K562 (cell line): ENCODE measurements around the gene NUDCD3. TPM values are rescaled to one million over a fixed set of nuclear protein-coding genes. Genes with fewer than 3 reads are reported as not detected.
A peak's percentile ranks its signal among the peaks of the same experiment; 100 is the strongest.

ENCODE experiments used
- ATF7 ChIP-seq: fragments of 450-650 bp; IDR thresholded peaks from 2 replicates; pipeline ENCODE4 v1.7.1; 2014; ENCODE audit warnings: mild to moderate bottlenecking, moderate library complexity
- BRF1 ChIP-seq: IDR thresholded peaks from 3 replicates; pipeline ENCODE4 v1.6.1; 2011; ENCODE audit warnings: borderline replicate concordance, mild to moderate bottlenecking; ENCODE audit not compliant: insufficient read length; ENCODE audit errors: extremely low read depth
- CBFB ChIP-seq: sonication (generic); formaldehyde crosslinking; IDR thresholded peaks from 2 replicates; pipeline ENCODE4 v1.4.0; 2020; ENCODE audit warnings: mild to moderate bottlenecking, missing genetic modification reagents
- DMBX1 ChIP-seq: fragments of 250-450 bp; sonication (Bioruptor Pico); IDR thresholded peaks from 2 replicates; pipeline ENCODE4 v1.8.0; 2022; ENCODE audit warnings: inconsistent platforms, mild to moderate bottlenecking, moderate library complexity, borderline replicate concordance
- HDAC8 ChIP-seq: fragments of 450-650 bp; IDR thresholded peaks from 2 replicates; pipeline ENCODE4 v1.6.1; 2016; ENCODE audit warnings: mild to moderate bottlenecking, missing genetic modification characterization, moderate library complexity, missing compliant biosample characterization
- HMG20B ChIP-seq: fragments of 250-450 bp; sonication (Bioruptor Pico); IDR thresholded peaks from 2 replicates; pipeline ENCODE4 v1.5.0; 2021; ENCODE audit warnings: mild to moderate bottlenecking
- MYNN ChIP-seq, 2 experiments: sonication (generic); formaldehyde crosslinking in 1 of 2; IDR thresholded peaks; 2 replicates each; pipeline versions ENCODE4 v1.5.0 to v1.6.1; 2016 to 2020; ENCODE audit warnings: antibody characterized with exemption in 1 of 2, missing genetic modification reagents in 1 of 2
- NFRKB ChIP-seq: fragments of 450-650 bp; IDR thresholded peaks from 2 replicates; pipeline ENCODE4 v1.6.1; 2016; ENCODE audit warnings: low read depth
- NFXL1 ChIP-seq: fragments of 450-650 bp; formaldehyde crosslinking; IDR thresholded peaks from 2 replicates; pipeline ENCODE4 v1.4.0; 2021; ENCODE audit warnings: mild to moderate bottlenecking
- NR2C2 ChIP-seq, 2 experiments: fragments of 200-800 bp in 1 of 2; sonication (Bioruptor generic) in 1 of 2; sonication (generic) in 1 of 2; formaldehyde crosslinking in 1 of 2; IDR thresholded peaks; 2 replicates each; pipeline versions ENCODE4 v1.6.1 to v1.8.0; 2016 to 2022; ENCODE audit warnings: mild to moderate bottlenecking in 1 of 2, missing compliant biosample characterization in 1 of 2, missing genetic modification characterization in 1 of 2, missing genetic modification reagents in 1 of 2
- NR3C1 ChIP-seq: sonication (generic); formaldehyde crosslinking; IDR thresholded peaks from 2 replicates; pipeline ENCODE4 v1.8.1; 2022; ENCODE audit warnings: missing genetic modification reagents
- PCBP2 ChIP-seq: fragments of 200-400 bp; formaldehyde crosslinking; IDR thresholded peaks from 2 replicates; pipeline ENCODE4 v1.6.1; 2018; ENCODE audit warnings: low read length, low read depth, mild to moderate bottlenecking, moderate library complexity; ENCODE audit not compliant: poor library complexity, severe bottlenecking
- PPARD ChIP-seq: fragments of 250-450 bp; sonication (Bioruptor Pico); IDR thresholded peaks from 2 replicates; pipeline ENCODE4 v1.8.0; 2022; ENCODE audit warnings: inconsistent platforms, mild to moderate bottlenecking, moderate library complexity
- RBM22 ChIP-seq: fragments of 200-400 bp; formaldehyde crosslinking; IDR thresholded peaks from 2 replicates; pipeline ENCODE4 v1.6.1; 2018; ENCODE audit warnings: low read length, low read depth; ENCODE audit not compliant: poor library complexity, severe bottlenecking
- U2AF2 ChIP-seq: fragments of 200-400 bp; formaldehyde crosslinking; optimal IDR thresholded peaks from 2 replicates; pipeline ENCODE3; 2017; ENCODE audit warnings: low read depth, mild to moderate bottlenecking, low read length
- ZFX ChIP-seq: sonication (generic); formaldehyde crosslinking; IDR thresholded peaks from 2 replicates; pipeline ENCODE4 v1.8.0; 2022; ENCODE audit warnings: mild to moderate bottlenecking, missing genetic modification reagents, moderate library complexity
- ZNF146 ChIP-seq: IDR thresholded peaks from one replicate; pipeline ENCODE4 v1.6.1; 2018; ENCODE audit warnings: missing compliant biosample characterization; ENCODE audit not compliant: unreplicated experiment
- ZNF224 ChIP-seq: sonication (generic); formaldehyde crosslinking; IDR thresholded peaks from 2 replicates; pipeline ENCODE4 v1.8.0; 2022; ENCODE audit warnings: mild to moderate bottlenecking, missing genetic modification reagents
- ZNF239 ChIP-seq: fragments of 250-450 bp; sonication (Bioruptor Pico); IDR thresholded peaks from 2 replicates; pipeline ENCODE4 v1.4.0; 2020; ENCODE audit warnings: mild to moderate bottlenecking
- ZNF507 ChIP-seq: conservative IDR thresholded peaks from 2 replicates; pipeline ENCODE4 v1.6.1; 2017; ENCODE audit warnings: missing genetic modification characterization, missing compliant biosample characterization
- ZNF57 ChIP-seq: fragments of 450-650 bp; formaldehyde crosslinking; IDR thresholded peaks from 2 replicates; pipeline ENCODE4 v1.4.0; 2020; ENCODE audit warnings: mild to moderate bottlenecking, moderate library complexity
- polyA plus RNA-seq, 8 experiments: library from polyadenylated mRNA; depleted of rRNA in 4 of 8; stranded (reverse) in 5 of 8; unstranded in 3 of 8; fragments of >200 nt; fragmentation: Nextera tagmentation in 2 of 8; fragmentation: Illumina TruSeq in 1 of 8; extraction: Ambion mirVana in 2 of 8; extraction: Trizol in 1 of 8; gene quantifications; 2 replicates each; pipeline versions ENCODE4 v1.2.1 to v1.2.3, GENCODE V29; 2011 to 2014; ENCODE audit warnings: inconsistent platforms in 1 of 8, missing spikeins in 1 of 8
- total RNA-seq, 7 experiments: library from RNA; depleted of rRNA in 6 of 7; stranded (reverse); fragments of >200 nt in 6 of 7; fragmentation: Illumina TruSeq in 2 of 7; extraction: Trizol in 2 of 7; gene quantifications; 2 replicates each; pipeline versions ENCODE4 v1.2.1 to v1.2.3, GENCODE V29; 2011 to 2021; ENCODE audit warnings: low replicate concordance in 1 of 7
- TF ChIP-seq, protein P1 (sequence below): sonication (generic); formaldehyde crosslinking; IDR thresholded peaks from 2 replicates; pipeline ENCODE4 v1.8.0; 2022; ENCODE audit warnings: mild to moderate bottlenecking, missing genetic modification reagents
- TF ChIP-seq, protein P2 (sequence below): IDR thresholded peaks from 2 replicates; pipeline ENCODE4 v1.6.1; 2012; ENCODE audit warnings: low read depth, low read length, improper control_type of control experiment, borderline replicate concordance
- TF ChIP-seq, protein P3 (sequence below): fragments of 250-450 bp; sonication (Bioruptor Pico); IDR thresholded peaks from 2 replicates; pipeline ENCODE4 v1.8.0; 2021; ENCODE audit warnings: moderate library complexity, mild to moderate bottlenecking, inconsistent platforms
- TF ChIP-seq, protein P4 (sequence below): fragments of 250-450 bp; sonication (Bioruptor Pico); IDR thresholded peaks from 2 replicates; pipeline ENCODE4 v1.8.0; 2022; ENCODE audit warnings: inconsistent platforms, mild to moderate bottlenecking, moderate library complexity, borderline replicate concordance

The NUDCD3 gene
- total and polyA plus RNA-seq, 9 of the 15 experiments (the other 6 are each of a cell fraction or from before 2014, with no cell fraction given) = 24.8 to 64.2 (median 42.6) TPM

DNA sequence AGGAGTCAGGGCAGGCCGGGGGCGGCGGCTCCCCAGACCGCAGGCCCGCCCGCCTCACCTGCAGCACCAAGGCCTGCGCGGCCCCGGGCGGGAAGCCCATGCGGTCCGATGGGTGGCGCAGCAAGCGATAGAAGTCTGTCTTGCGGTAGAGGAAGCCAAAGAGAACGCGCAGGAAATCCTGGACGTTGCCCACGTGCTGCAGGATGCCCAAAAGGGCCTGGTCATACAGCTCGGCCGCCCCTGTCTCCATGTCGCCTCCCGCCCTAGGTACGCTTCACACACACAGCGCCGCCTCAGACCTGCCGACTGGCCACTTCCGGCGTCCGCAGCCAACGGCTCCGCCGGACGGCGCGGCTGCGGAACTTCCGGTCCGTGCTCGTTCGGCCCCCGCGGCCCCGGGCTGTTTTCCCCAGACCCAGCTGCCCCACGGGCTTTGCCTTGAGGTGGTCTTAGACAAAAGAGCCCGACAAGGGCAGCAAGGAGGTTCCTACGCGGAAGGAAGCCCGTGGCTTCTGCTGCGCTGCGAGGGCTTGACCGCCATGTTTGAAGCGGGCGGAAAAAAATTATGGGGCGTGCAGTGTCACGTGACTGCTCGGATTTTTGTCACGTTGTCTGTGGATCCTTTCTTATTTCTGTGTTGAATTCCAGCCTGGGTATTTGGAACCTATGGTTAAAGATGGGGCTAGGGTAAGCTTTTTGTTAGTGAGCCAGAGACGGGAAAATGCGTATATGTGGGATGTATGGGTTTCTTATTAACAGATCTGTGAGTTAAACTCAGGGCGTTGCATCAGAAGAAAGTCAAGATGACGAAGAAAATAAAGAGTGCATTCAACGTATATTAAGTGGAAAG is at the start of gene NUDCD3 (continued):
- TF ChIP-seq ZFX (peak; percentile 98), NR2C2 (CRISPR knock-in tag; IDR thresholded peaks at IDR 0.05) (peak; percentile 69), NR2C2 (tag; IDR thresholded peaks at IDR 0.05) (peak; percentile 88), PPARD (CRISPR knock-in tag) (no peak), ZNF57 (CRISPR knock-in tag) (no peak), BRF1 (no peak), NFXL1 (CRISPR knock-in tag) (no peak; the same call in 1 of the 2 replicates), ATF7 (peak; percentile 87), MYNN (IDR thresholded peaks at IDR 0.05) (peak; percentile 37; the same call in 1 of the 2 replicates), MYNN (CRISPR knock-in tag; IDR thresholded peaks at IDR 0.05) (no peak), HMG20B (CRISPR knock-in tag) (no peak), CBFB (peak; percentile 61; the same call in 1 of the 2 replicates), ZNF507 (tag) (no peak), U2AF2 (no peak), ZNF224 (CRISPR knock-in tag) (no peak), NFRKB (peak; percentile 92), PCBP2 (no peak), NR3C1 (CRISPR knock-in tag) (peak; percentile 87; the same call in 1 of the 2 replicates), HDAC8 (tag) (peak; percentile 75; the same call in 1 of the 2 replicates), DMBX1 (peak; percentile 83; the same call in 1 of the 2 replicates), ZNF146 (no peak), RBM22 (peak; percentile 81), ZNF239 (CRISPR knock-in tag) (peak; percentile 38; the same call in 1 of the 2 replicates)
- TF ChIP-seq, protein P1, sequence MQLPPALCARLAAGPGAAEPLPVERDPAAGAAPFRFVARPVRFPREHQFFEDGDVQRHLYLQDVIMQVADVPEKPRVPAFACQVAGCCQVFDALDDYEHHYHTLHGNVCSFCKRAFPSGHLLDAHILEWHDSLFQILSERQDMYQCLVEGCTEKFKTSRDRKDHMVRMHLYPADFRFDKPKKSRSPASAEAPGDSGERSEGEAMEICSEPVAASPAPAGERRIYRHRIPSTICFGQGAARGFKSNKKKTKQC (CRISPR knock-in tag) = peak; percentile 66
- TF ChIP-seq, protein P2, sequence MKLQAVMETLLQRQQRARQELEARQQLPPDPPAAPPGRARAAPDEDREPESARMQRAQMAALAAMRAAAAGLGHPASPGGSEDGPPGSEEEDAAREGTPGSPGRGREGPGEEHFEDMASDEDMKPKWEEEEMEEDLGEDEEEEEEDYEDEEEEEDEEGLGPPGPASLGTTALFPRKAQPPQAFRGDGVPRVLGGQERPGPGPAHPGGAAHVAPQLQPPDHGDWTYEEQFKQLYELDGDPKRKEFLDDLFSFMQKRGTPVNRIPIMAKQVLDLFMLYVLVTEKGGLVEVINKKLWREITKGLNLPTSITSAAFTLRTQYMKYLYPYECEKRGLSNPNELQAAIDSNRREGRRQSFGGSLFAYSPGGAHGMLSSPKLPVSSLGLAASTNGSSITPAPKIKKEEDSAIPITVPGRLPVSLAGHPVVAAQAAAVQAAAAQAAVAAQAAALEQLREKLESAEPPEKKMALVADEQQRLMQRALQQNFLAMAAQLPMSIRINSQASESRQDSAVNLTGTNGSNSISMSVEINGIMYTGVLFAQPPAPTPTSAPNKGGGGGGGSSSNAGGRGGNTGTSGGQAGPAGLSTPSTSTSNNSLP = no peak
- TF ChIP-seq, protein P3, sequence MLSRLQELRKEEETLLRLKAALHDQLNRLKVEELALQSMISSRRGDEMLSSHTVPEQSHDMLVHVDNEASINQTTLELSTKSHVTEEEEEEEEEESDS (CRISPR knock-in tag) = no peak
- TF ChIP-seq, protein P4, sequence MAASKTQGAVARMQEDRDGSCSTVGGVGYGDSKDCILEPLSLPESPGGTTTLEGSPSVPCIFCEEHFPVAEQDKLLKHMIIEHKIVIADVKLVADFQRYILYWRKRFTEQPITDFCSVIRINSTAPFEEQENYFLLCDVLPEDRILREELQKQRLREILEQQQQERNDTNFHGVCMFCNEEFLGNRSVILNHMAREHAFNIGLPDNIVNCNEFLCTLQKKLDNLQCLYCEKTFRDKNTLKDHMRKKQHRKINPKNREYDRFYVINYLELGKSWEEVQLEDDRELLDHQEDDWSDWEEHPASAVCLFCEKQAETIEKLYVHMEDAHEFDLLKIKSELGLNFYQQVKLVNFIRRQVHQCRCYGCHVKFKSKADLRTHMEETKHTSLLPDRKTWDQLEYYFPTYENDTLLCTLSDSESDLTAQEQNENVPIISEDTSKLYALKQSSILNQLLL (CRISPR knock-in tag) = no peak
